WTC11 (cell line): ENCODE results near the gene INPP5A.
"Not testable (repeated sequence)": the region's sequence is repeated elsewhere in the genome, so short reads cannot be mapped to it uniquely, and the experiment has no call there.

ENCODE experiments used
- ATF2 ChIP-seq: sonication (generic); formaldehyde crosslinking; IDR thresholded peaks from 2 replicates; pipeline ENCODE4 v1.8.1; 2022; ENCODE audit warnings: low read depth, missing genetic modification reagents, borderline replicate concordance
- CBFB ChIP-seq: sonication (generic); formaldehyde crosslinking; IDR thresholded peaks from 2 replicates; pipeline ENCODE4 v1.8.1; 2022; ENCODE audit warnings: mild to moderate bottlenecking, low read depth, missing genetic modification reagents
- CTCF ChIP-seq: fragments of 200-600 bp; IDR thresholded peaks from 2 replicates; pipeline ENCODE4 v1.8.0; 2022; ENCODE audit warnings: antibody characterized with exemption
- E2F1 ChIP-seq: sonication (generic); formaldehyde crosslinking; IDR thresholded peaks from 2 replicates; pipeline ENCODE4 v1.8.0; 2022; ENCODE audit warnings: mild to moderate bottlenecking, missing genetic modification reagents
- ELF4 ChIP-seq: sonication (generic); formaldehyde crosslinking; IDR thresholded peaks from 2 replicates; pipeline ENCODE4 v1.8.1; 2022; ENCODE audit warnings: low read depth, mild to moderate bottlenecking, moderate library complexity, missing genetic modification reagents
- FOXP1 ChIP-seq: sonication (generic); formaldehyde crosslinking; IDR thresholded peaks from 2 replicates; pipeline ENCODE4 v1.8.0; 2022; ENCODE audit warnings: missing genetic modification reagents, mild to moderate bottlenecking, moderate library complexity, borderline replicate concordance
- HMGA2 ChIP-seq: fragments of 250-450 bp; sonication (Bioruptor Pico); IDR thresholded peaks from 2 replicates; pipeline ENCODE4 v1.4.0; 2021; ENCODE audit warnings: mild to moderate bottlenecking, moderate library complexity
- NFATC4 ChIP-seq: fragments of 250-450 bp; sonication (Bioruptor Pico); IDR thresholded peaks from 2 replicates; pipeline ENCODE4 v1.9.0; 2021; ENCODE audit warnings: mild to moderate bottlenecking
- NR2C2 ChIP-seq: sonication (generic); formaldehyde crosslinking; IDR thresholded peaks from 2 replicates; pipeline ENCODE4 v1.8.0; 2022; ENCODE audit warnings: mild to moderate bottlenecking, missing genetic modification reagents
- OVOL2 ChIP-seq: fragments of 250-450 bp; sonication (Bioruptor Pico); IDR thresholded peaks from 2 replicates; pipeline ENCODE4 v1.9.0; 2021; ENCODE audit warnings: mild to moderate bottlenecking, borderline replicate concordance
- PRDM15 ChIP-seq: sonication (generic); formaldehyde crosslinking; IDR thresholded peaks from 2 replicates; pipeline ENCODE4 v1.8.0; 2022; ENCODE audit warnings: missing genetic modification reagents
- TP53 ChIP-seq: sonication (generic); formaldehyde crosslinking; IDR thresholded peaks from 2 replicates; pipeline ENCODE4 v1.8.1; 2023; ENCODE audit warnings: mild to moderate bottlenecking, missing genetic modification reagents
- USF2 ChIP-seq: sonication (generic); formaldehyde crosslinking; IDR thresholded peaks from 2 replicates; pipeline ENCODE4 v1.8.1; 2023; ENCODE audit warnings: mild to moderate bottlenecking, missing genetic modification reagents, moderate library complexity
- ZNF232 ChIP-seq: sonication (generic); formaldehyde crosslinking; IDR thresholded peaks from 2 replicates; pipeline ENCODE4 v1.8.0; 2022; ENCODE audit warnings: mild to moderate bottlenecking, missing genetic modification reagents

DNA sequence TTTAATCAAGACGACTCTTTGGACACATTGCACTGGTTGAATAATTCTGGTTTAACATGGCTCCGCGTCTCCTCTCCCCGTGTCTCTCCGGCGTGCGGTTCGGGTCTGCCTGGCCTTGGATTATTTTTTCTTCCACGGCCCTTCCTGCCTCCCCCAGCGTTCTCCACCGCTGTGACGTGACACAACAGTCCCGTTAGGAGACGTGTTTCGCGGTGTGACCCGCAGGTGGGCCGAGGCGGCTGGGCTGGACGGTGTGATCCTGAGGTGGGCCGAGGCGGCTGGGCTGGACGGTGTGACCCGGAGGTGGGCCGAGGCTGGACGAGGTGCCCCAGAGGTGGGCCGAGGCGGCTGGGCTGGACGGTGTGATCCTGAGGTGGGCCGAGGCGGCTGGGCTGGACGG lies 260.4 kb downstream of the INPP5A start:
- TF ChIP-seq USF2 (CRISPR knock-in tag); CTCF; HMGA2 (CRISPR knock-in tag); NFATC4 (CRISPR knock-in tag); ELF4 (CRISPR knock-in tag); NR2C2 (CRISPR knock-in tag); PRDM15; FOXP1 (CRISPR knock-in tag); CBFB (CRISPR knock-in tag); ZNF232 (CRISPR knock-in tag); E2F1; TP53 (CRISPR knock-in tag); OVOL2 (CRISPR knock-in tag); ATF2 (CRISPR knock-in tag): not testable (repeated sequence)
